H9 (cell line): Measurements from ENCODE around the gene ERICH2. TPM values are rescaled to one million over a fixed set of nuclear protein-coding genes. Genes with fewer than 3 reads are reported as not detected.

ENCODE experiments used
- DNase-seq: peaks from one replicate; pipeline ENCODE4 v3.0.0-alpha.2; 2017
- H2AFZ ChIP-seq: one replicate; pipeline ENCODE4 v1.6.1; 2013; ENCODE audit warnings: mild to moderate bottlenecking, low read length, control low read depth, moderate library complexity
- H2AK5ac ChIP-seq: 2 replicates; pipeline ENCODE4 v1.6.1; 2013; ENCODE audit warnings: low read length, control low read depth, mixed read lengths; ENCODE audit not compliant: insufficient read length
- H2BK120ac ChIP-seq: one replicate; pipeline ENCODE4 v1.6.1; 2013; ENCODE audit warnings: low read depth, mild to moderate bottlenecking, low read length, control low read depth, inconsistent platforms; ENCODE audit not compliant: poor library complexity, severe bottlenecking
- H2BK12ac ChIP-seq: 2 replicates; pipeline ENCODE4 v1.6.1; 2013; ENCODE audit warnings: low read length, control low read depth, mixed read lengths, low read depth; ENCODE audit not compliant: insufficient read length
- H2BK15ac ChIP-seq: 2 replicates; pipeline ENCODE4 v1.6.1; 2013; ENCODE audit warnings: low read depth, low read length, control low read depth
- H2BK20ac ChIP-seq: one replicate; pipeline ENCODE4 v1.6.1; 2013; ENCODE audit warnings: low read depth, mild to moderate bottlenecking, low read length, control low read depth, inconsistent platforms; ENCODE audit not compliant: poor library complexity, severe bottlenecking
- H2BK5ac ChIP-seq: 2 replicates; pipeline ENCODE4 v1.6.1; 2013; ENCODE audit warnings: low read length, control low read depth, mixed read lengths; ENCODE audit not compliant: insufficient read length
- H3K14ac ChIP-seq: 2 replicates; pipeline ENCODE4 v1.6.1; 2013; ENCODE audit warnings: low read length, control low read depth; ENCODE audit not compliant: insufficient read depth
- H3K18ac ChIP-seq: 2 replicates; pipeline ENCODE4 v1.6.1; 2013; ENCODE audit warnings: low read depth, mild to moderate bottlenecking, mixed read lengths, low read length, control low read depth; ENCODE audit not compliant: insufficient read length
- H3K23ac ChIP-seq: 2 replicates; pipeline ENCODE4 v1.6.1; 2013; ENCODE audit warnings: low read length, control low read depth, mixed read lengths, low read depth; ENCODE audit not compliant: insufficient read length
- H3K23me2 ChIP-seq: 2 replicates; pipeline ENCODE4 v1.6.1; 2013; ENCODE audit warnings: low read depth, mild to moderate bottlenecking, mixed read lengths, low read length, control low read depth; ENCODE audit not compliant: insufficient read length, poor library complexity, severe bottlenecking
- H3K27ac ChIP-seq: 2 replicates; pipeline ENCODE4 v1.5.1; 2013; ENCODE audit warnings: low read length, control low read depth, mixed read lengths, low read depth; ENCODE audit not compliant: insufficient read length
- H3K27me3 ChIP-seq: 2 replicates; pipeline ENCODE4 v1.6.1; 2013; ENCODE audit warnings: low read length, control low read depth, inconsistent platforms; ENCODE audit not compliant: insufficient read depth
- H3K4ac ChIP-seq: 2 replicates; pipeline ENCODE4 v1.6.1; 2013; ENCODE audit warnings: low read depth, mild to moderate bottlenecking, control low read depth, inconsistent platforms, low read length, moderate library complexity
- H3K4me1 ChIP-seq: 2 replicates; pipeline ENCODE4 v1.6.1; 2013; ENCODE audit warnings: low read length, control low read depth, inconsistent platforms; ENCODE audit not compliant: insufficient read depth
- H3K4me2 ChIP-seq: 2 replicates; pipeline ENCODE4 v1.6.1; 2013; ENCODE audit warnings: low read length, control low read depth, mixed read lengths; ENCODE audit not compliant: insufficient read length, insufficient read depth
- H3K56ac ChIP-seq: 2 replicates; pipeline ENCODE4 v1.6.1; 2013; ENCODE audit warnings: low read depth, mild to moderate bottlenecking, mixed read lengths, low read length, control low read depth; ENCODE audit not compliant: insufficient read length
- H3K79me1 ChIP-seq: 2 replicates; pipeline ENCODE4 v1.6.1; 2013; ENCODE audit warnings: low read depth, mild to moderate bottlenecking, moderate library complexity, low read length, control low read depth, inconsistent platforms; ENCODE audit not compliant: insufficient read depth, poor library complexity, severe bottlenecking
- H3K79me2 ChIP-seq: 2 replicates; pipeline ENCODE4 v1.6.1; 2013; ENCODE audit warnings: low read length, control low read depth, inconsistent platforms; ENCODE audit not compliant: insufficient read depth
- H3K9ac ChIP-seq: 2 replicates; pipeline ENCODE4 v1.6.1; 2013; ENCODE audit warnings: low read length, control low read depth, mixed read lengths; ENCODE audit not compliant: insufficient read length; ENCODE audit errors: extremely low read depth
- H3K9me3 ChIP-seq: one replicate; pipeline ENCODE4 v1.6.1; 2013; ENCODE audit warnings: low read depth, low read length, inconsistent platforms; ENCODE audit not compliant: control insufficient read depth
- H3T11ph ChIP-seq: one replicate; pipeline ENCODE4 v1.6.1; 2013; ENCODE audit warnings: mild to moderate bottlenecking, low read length, control low read depth, inconsistent platforms
- H4K20me1 ChIP-seq: one replicate; pipeline ENCODE4 v1.6.1; 2013; ENCODE audit not compliant: control insufficient read depth, insufficient read length, insufficient read depth
- H4K5ac ChIP-seq: 2 replicates; pipeline ENCODE4 v1.6.1; 2013; ENCODE audit warnings: low read depth, mild to moderate bottlenecking, mixed read lengths, low read length, control low read depth; ENCODE audit not compliant: insufficient read length
- H4K8ac ChIP-seq: replicated peaks from 2 replicates; pipeline ENCODE4 v1.6.1; 2013; ENCODE audit warnings: low read length, control low read depth, mixed read lengths, low read depth; ENCODE audit not compliant: insufficient read length
- H4K91ac ChIP-seq: 2 replicates; pipeline ENCODE4 v1.6.1; 2013; ENCODE audit warnings: low read depth, mild to moderate bottlenecking, moderate library complexity, mixed read lengths, low read length, control low read depth; ENCODE audit not compliant: insufficient read length
- H3K27ac Mint-ChIP-seq, 3 experiments: 2 replicates in 2 of 3; 3 replicates in 1 of 3; pipeline ENCODE4 v1.8.0; 2020 to 2021; ENCODE audit warnings: mixed read lengths in 3 of 3, mild to moderate bottlenecking in 1 of 3, moderate library complexity in 1 of 3
- H3K27me3 Mint-ChIP-seq: 2 replicates; pipeline ENCODE4 v1.8.0; 2021; ENCODE audit warnings: low read depth, mild to moderate bottlenecking, moderate library complexity, mixed read lengths
- H3K36me3 Mint-ChIP-seq, 3 experiments: 2 replicates in 2 of 3; 3 replicates in 1 of 3; pipeline ENCODE4 v1.8.0; 2020 to 2021; ENCODE audit warnings: low read depth in 3 of 3, mixed read lengths in 3 of 3; ENCODE audit not compliant: insufficient read depth in 1 of 3
- H3K4me1 Mint-ChIP-seq, 2 experiments: 2 replicates each; pipeline ENCODE4 v1.8.0; 2020; ENCODE audit warnings: mixed read lengths in 2 of 2
- H3K4me3 Mint-ChIP-seq, 2 experiments: 2 replicates in 1 of 2; 3 replicates in 1 of 2; pipeline ENCODE4 v1.8.0; 2020 to 2021; ENCODE audit warnings: mild to moderate bottlenecking in 2 of 2, mixed read lengths in 2 of 2, moderate library complexity in 1 of 2
- H3K9me3 Mint-ChIP-seq, 2 experiments: 2 replicates in 1 of 2; 3 replicates in 1 of 2; pipeline ENCODE4 v1.8.0; 2020; ENCODE audit warnings: mild to moderate bottlenecking in 2 of 2, mixed read lengths in 2 of 2, moderate library complexity in 1 of 2
- WGBS: extraction: QIAGEN DNeasy Blood & Tissue Kit; methylation state at CpG from one replicate; pipeline ENCODE4 v1.1.7; 2013; ENCODE audit warnings: missing lambda C conversion rate, low lambda C conversion rate, mixed read lengths; ENCODE audit not compliant: insufficient read length; ENCODE audit errors: extremely low coverage; 5-methylcytosine and 5-hydroxymethylcytosine counted together
- total RNA-seq: library from RNA; stranded (reverse); gene quantifications from 2 replicates; pipeline ENCODE4 v1.2.1, GENCODE V29; 2021
- TF ChIP-seq, protein P1 (sequence below): fragments of 200-600 bp; sonication (generic); conservative IDR thresholded peaks from 3 replicates; pipeline ENCODE4 v1.8.0; 2021; ENCODE audit warnings: antibody characterized with exemption, mild to moderate bottlenecking

The ERICH2 gene
- total RNA-seq, 1 experiment from 2014 or later: 1.2 TPM

DNA sequence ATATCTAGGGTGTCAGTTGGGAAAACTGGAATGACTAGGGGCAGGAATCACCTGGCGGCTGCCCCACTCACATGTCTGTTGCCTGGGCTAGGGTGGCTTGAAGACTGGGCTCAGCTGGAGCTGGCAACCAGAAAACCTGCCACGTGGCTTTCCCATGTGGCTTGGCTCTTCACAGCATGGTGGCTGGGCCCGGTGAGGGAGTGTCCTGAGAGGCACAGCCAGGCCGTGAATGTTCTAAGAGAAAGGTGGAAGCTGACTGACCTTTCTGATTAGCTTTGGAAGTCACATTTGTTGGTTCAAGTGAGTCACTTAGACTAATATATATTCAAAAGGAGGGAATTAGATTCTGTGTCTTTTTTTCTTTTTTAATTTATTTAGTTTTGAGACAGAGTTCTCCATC lies 32.4 kb upstream of the ERICH2 start:
- Histone ChIP-seq H3K4me2 (no peak overlapping the region), H3K23ac (no peak overlapping the region), H3K4ac (no peak overlapping the region), H4K5ac (no peak overlapping the region), H3K27ac (no peak overlapping the region), H4K91ac (no peak overlapping the region), H3K9ac (no peak overlapping the region), H3K4me1 (no peaks in the 10 kb centered on the region), H3K56ac (no peak overlapping the region), H4K8ac (no peak overlapping the region), H4K20me1 (no peaks in the 10 kb centered on the region), H2BK120ac (no peak overlapping the region), H2BK12ac (no peak overlapping the region), H3T11ph (no peak overlapping the region), H3K27me3 (no peaks in the 10 kb centered on the region), H2BK20ac (no peak overlapping the region), H3K79me2 (no peaks in the 10 kb centered on the region), H2AK5ac (no peak overlapping the region), H3K18ac (no peak overlapping the region), H3K14ac (no peak overlapping the region), H2AFZ (no peak overlapping the region), H3K23me2 (no peaks in the 10 kb centered on the region), H2BK5ac (no peak overlapping the region), H3K9me3 (no peaks in the 10 kb centered on the region), H2BK15ac (no peak overlapping the region), H3K79me1 (no peaks in the 10 kb centered on the region)
- no peak overlapping the region for H3K4me3 Mint-ChIP-seq
- H3K9me3 Mint-ChIP-seq: peaks cover 3% of the 10 kb centered on the region in 2 experiments; a peak in 3 of 5 replicates
- H3K36me3 Mint-ChIP-seq: peaks cover 0 to 4% (median 2%) of the 10 kb centered on the region in 3 experiments; a peak in 2 of 7 replicates
- TF ChIP-seq, protein P1, sequence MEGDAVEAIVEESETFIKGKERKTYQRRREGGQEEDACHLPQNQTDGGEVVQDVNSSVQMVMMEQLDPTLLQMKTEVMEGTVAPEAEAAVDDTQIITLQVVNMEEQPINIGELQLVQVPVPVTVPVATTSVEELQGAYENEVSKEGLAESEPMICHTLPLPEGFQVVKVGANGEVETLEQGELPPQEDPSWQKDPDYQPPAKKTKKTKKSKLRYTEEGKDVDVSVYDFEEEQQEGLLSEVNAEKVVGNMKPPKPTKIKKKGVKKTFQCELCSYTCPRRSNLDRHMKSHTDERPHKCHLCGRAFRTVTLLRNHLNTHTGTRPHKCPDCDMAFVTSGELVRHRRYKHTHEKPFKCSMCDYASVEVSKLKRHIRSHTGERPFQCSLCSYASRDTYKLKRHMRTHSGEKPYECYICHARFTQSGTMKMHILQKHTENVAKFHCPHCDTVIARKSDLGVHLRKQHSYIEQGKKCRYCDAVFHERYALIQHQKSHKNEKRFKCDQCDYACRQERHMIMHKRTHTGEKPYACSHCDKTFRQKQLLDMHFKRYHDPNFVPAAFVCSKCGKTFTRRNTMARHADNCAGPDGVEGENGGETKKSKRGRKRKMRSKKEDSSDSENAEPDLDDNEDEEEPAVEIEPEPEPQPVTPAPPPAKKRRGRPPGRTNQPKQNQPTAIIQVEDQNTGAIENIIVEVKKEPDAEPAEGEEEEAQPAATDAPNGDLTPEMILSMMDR: no peak
- WGBS: no CpG with 5 or more reads among the region's 4 CpGs
- peaks cover 0 to 3% of the 10 kb centered on the region in 2 experiments; a peak in 1 of 4 replicates for H3K4me1 Mint-ChIP-seq
- DNase-seq: no peak
- peaks cover 4% of the 10 kb centered on the region for H3K27me3 Mint-ChIP-seq
- H3K27ac Mint-ChIP-seq: no peak overlapping the region
